KMS-11 (cell line): ENCODE data around the gene BLID.

Experiments
- H2AFZ ChIP-seq: fragments of 200-600 bp; sonication (generic); 2 replicates; pipeline ENCODE4 v1.6.1; 2016; ENCODE audit warnings: antibody characterized with exemption, mixed run types, low read depth
- H3K27ac ChIP-seq: fragments of 200-600 bp; sonication (generic); 2 replicates; pipeline ENCODE4 v1.6.1; 2016; ENCODE audit warnings: mild to moderate bottlenecking, mixed run types
- H3K27me3 ChIP-seq: fragments of 200-600 bp; sonication (generic); 2 replicates; pipeline ENCODE4 v1.6.1; 2017; ENCODE audit warnings: mild to moderate bottlenecking, low read depth, mixed run types, moderate library complexity; ENCODE audit not compliant: insufficient read depth
- H3K36me3 ChIP-seq: fragments of 200-600 bp; sonication (generic); 2 replicates; pipeline ENCODE4 v1.6.1; 2017; ENCODE audit warnings: mild to moderate bottlenecking, mixed run types; ENCODE audit not compliant: insufficient read depth
- H3K4me1 ChIP-seq: fragments of 200-600 bp; sonication (generic); 2 replicates; pipeline ENCODE4 v1.6.1; 2016; ENCODE audit warnings: mild to moderate bottlenecking, low read depth, mixed run types; ENCODE audit not compliant: poor library complexity, severe bottlenecking
- H3K4me2 ChIP-seq: fragments of 200-600 bp; sonication (generic); 2 replicates; pipeline ENCODE4 v1.7.0; 2016; ENCODE audit warnings: mild to moderate bottlenecking, mixed run types
- H3K4me3 ChIP-seq: fragments of 200-600 bp; sonication (generic); IDR thresholded peaks from 2 replicates; pipeline ENCODE4 v1.6.1; 2017; ENCODE audit warnings: low read depth, low read length, mixed read lengths; ENCODE audit not compliant: insufficient read depth
- H3K79me2 ChIP-seq: fragments of 200-600 bp; sonication (generic); 2 replicates; pipeline ENCODE4 v1.6.1; 2016; ENCODE audit warnings: low read depth, mixed run types; ENCODE audit not compliant: insufficient read depth
- H3K9ac ChIP-seq: fragments of 200-600 bp; sonication (generic); 2 replicates; pipeline ENCODE4 v1.6.1; 2016; ENCODE audit warnings: mild to moderate bottlenecking, mixed run types
- H4K20me1 ChIP-seq: fragments of 200-600 bp; sonication (generic); 2 replicates; pipeline ENCODE4 v1.6.1; 2016; ENCODE audit warnings: mild to moderate bottlenecking, mixed run types; ENCODE audit not compliant: insufficient read depth
- CTCF ChIP-seq: fragments of 200-600 bp; sonication (generic); conservative IDR thresholded peaks from 2 replicates; pipeline ENCODE4 v1.6.1; 2017; ENCODE audit warnings: low read depth, mild to moderate bottlenecking, antibody characterized with exemption, low read length, moderate library complexity, mixed read lengths

The BLID gene

GRCh38 chr11:122145715-122146274, 29.8 kb upstream of the BLID start:
- no peaks in the 10 kb centered on the region for H3K36me3 ChIP-seq
- no peak overlapping the region for H3K27ac ChIP-seq
- no peaks in the 10 kb centered on the region for H4K20me1 ChIP-seq
- H3K4me2 ChIP-seq: no peak overlapping the region
- no peak for TF ChIP-seq CTCF
- no peak overlapping the region for H3K9ac ChIP-seq
- no peaks in the 10 kb centered on the region for H3K79me2 ChIP-seq
- H3K27me3 ChIP-seq: no peaks in the 10 kb centered on the region
- no peak overlapping the region for H3K4me3 ChIP-seq
- H3K4me1 ChIP-seq: no peaks in the 10 kb centered on the region
- no peak overlapping the region for H2AFZ ChIP-seq

- H3K9ac ChIP-seq: no peak overlapping the region
- H2AFZ ChIP-seq: no peak overlapping the region
- H3K27me3 ChIP-seq: no peaks in the 10 kb centered on the region
- H4K20me1 ChIP-seq: no peaks in the 10 kb centered on the region
- no peaks in the 10 kb centered on the region for H3K4me1 ChIP-seq
- no peaks in the 10 kb centered on the region for H3K79me2 ChIP-seq
- no peak for TF ChIP-seq CTCF
- H3K4me2 ChIP-seq: no peak overlapping the region
- no peak overlapping the region for H3K4me3 ChIP-seq
- H3K27ac ChIP-seq: no peak overlapping the region
- H3K36me3 ChIP-seq: no peaks in the 10 kb centered on the region
Observed at GRCh38 chr11:122144752-122145151, 28.7 kb upstream of the BLID start.

- no peaks in the 10 kb centered on the region for H3K79me2 ChIP-seq
- H2AFZ ChIP-seq: no peak overlapping the region
- H3K27ac ChIP-seq: no peak overlapping the region
- H3K4me1 ChIP-seq: no peaks in the 10 kb centered on the region
- H3K4me3 ChIP-seq: no peak overlapping the region
- no peak overlapping the region for H3K4me2 ChIP-seq
- no peak overlapping the region for H3K9ac ChIP-seq
- H3K36me3 ChIP-seq: no peaks in the 10 kb centered on the region
- H4K20me1 ChIP-seq: no peaks in the 10 kb centered on the region
- no peaks in the 10 kb centered on the region for H3K27me3 ChIP-seq
- TF ChIP-seq CTCF: no peak
Observed at GRCh38 chr11:122141725-122142124, 25.7 kb upstream of the BLID start.

- no peak overlapping the region for H3K9ac ChIP-seq
- no peak overlapping the region for H3K4me3 ChIP-seq
- no peaks in the 10 kb centered on the region for H4K20me1 ChIP-seq
- H3K4me1 ChIP-seq: no peaks in the 10 kb centered on the region
- H3K4me2 ChIP-seq: no peak overlapping the region
- TF ChIP-seq CTCF: no peak
- no peak overlapping the region for H3K27ac ChIP-seq
- H2AFZ ChIP-seq: no peak overlapping the region
- H3K36me3 ChIP-seq: no peaks in the 10 kb centered on the region
- no peaks in the 10 kb centered on the region for H3K27me3 ChIP-seq
- no peaks in the 10 kb centered on the region for H3K79me2 ChIP-seq
Observed at GRCh38 chr11:122140500-122140899, 24.5 kb upstream of the BLID start.
